SKM-1 (cell line): ENCODE data around the gene RGS14.
A peak's percentile ranks its signal among the peaks of the same experiment; 100 is the strongest.
"Not testable (repeated sequence)": the region's sequence is repeated elsewhere in the genome, so short reads cannot be mapped to it uniquely, and the experiment has no call there.

Source experiments
- DNase-seq: peaks from one replicate; lab custom pipeline; 2025; ENCODE audit not compliant: unreplicated experiment; lab: John Stamatoyannopoulos, UW

The RGS14 gene

DNA sequence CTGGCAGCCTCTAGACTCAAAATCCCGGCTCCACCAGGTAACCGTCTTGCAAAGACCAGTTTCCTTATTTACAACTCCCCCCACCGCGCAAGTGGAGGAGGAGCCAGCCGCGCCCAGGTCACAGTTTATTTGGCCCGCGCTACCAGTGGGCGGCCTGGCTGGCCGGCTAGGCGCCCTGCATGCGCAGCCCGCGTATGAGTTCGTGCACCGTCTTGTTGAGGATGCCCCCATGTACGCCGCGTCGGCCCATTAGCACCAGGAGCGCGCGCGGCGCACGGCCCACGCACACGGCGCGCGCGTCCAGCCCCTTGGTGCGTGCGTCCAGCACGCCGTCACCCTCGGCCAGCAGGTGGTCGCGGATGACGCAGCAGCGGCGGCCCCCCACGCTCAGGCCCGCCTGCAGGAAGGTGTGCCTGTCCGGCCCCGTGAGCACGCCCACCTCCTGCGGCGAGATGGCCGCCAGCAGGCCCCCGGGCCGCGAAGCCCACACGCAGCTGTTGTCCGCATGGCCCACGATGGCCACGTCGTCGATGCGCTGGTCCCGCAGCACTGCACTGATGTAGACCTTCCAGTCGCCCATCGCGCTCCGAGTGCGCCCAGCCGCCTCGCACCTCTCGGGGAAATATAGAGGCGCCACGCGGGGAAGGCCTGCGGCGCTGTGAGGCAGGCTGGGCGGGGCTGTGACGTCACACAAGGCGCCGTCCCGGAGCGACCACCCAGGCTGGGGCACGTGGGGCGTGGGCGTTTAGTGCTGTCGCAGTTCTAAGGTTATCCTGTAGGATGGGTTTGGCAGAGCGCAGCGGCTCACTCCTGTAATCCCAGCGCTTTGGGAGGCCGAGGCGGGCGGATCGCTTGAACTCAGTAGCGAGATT, 42.5 kb downstream of the RGS14 start, which contains the start of gene PFN3:
PFN3 (minus strand) TSS at position 665 of the 872 bp plus-strand sequence; CDS start at position 580, 85 bp downstream.
- no peak for DNase-seq

DNA sequence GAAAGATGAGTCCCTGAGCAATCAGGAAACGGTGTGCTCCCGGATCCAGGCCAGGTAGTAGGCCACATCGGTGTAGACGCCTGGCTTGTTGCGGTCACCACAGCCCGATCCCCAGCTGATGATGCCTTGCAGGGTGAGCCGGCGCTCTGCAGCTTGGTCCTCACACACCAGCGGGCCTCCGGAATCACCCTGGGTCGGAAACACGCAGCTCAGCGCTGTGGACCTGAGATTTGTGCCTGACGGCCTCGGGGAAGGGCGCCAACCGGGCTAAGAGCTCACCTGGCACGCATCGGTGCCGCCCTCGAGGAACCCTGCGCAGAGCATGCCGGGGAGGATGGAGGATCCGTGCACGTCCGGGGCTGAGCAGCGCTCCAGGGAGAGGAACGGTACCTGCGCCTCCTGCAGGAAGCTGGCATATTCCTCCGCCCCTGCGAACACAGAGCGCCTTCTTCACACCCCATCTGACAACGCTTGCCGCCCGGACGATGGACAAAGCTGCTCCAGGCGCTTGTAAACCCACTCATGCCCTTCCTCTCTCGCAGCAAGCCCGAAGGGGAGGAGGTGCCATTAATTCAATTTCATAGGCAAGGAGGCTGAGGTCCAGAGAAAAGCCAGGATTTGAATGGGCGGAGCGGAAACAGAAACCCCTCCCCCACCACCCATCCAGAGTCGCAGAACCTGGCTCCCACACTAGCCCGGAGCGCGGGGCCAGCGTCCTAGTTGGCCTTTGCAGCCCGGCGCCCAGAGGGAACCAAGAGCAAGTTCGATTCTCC, 44.7 kb downstream of the RGS14 start:
- no peak for DNase-seq

DNA sequence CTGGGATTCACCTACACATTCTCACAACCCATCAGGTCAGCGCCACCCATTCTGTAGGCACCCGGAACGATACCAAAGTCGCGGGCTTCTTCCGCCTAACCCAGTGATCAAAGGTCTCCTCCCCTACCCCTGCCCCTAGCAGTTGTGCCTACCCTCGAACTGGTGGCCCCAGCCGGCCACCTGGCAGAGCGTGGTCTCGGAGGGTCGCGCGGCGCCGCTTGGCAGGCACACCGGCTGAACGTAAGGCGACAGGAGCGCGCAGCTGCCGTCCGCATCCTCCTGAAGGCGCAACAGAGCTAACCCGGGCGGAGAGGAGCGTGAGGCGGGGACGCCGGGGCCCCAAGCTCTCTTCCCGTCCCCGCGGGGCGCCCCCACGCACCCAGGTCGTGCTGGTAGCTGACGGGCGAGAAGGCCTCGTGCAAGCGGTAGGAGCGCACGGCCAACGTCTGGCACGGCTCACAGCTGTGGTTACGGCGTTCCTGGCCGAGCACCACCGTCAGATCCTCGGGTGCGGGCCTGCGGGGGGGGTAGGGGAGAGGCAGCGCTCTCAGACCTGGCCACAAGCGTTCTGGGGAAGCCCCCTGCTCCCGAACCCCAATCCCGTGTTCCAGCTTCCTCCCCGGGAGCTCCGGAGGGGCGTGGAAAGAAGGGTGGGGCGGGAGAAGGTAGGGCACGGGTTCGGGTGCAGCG, 45.5 kb downstream of the RGS14 start:
- no peak for DNase-seq

DNA sequence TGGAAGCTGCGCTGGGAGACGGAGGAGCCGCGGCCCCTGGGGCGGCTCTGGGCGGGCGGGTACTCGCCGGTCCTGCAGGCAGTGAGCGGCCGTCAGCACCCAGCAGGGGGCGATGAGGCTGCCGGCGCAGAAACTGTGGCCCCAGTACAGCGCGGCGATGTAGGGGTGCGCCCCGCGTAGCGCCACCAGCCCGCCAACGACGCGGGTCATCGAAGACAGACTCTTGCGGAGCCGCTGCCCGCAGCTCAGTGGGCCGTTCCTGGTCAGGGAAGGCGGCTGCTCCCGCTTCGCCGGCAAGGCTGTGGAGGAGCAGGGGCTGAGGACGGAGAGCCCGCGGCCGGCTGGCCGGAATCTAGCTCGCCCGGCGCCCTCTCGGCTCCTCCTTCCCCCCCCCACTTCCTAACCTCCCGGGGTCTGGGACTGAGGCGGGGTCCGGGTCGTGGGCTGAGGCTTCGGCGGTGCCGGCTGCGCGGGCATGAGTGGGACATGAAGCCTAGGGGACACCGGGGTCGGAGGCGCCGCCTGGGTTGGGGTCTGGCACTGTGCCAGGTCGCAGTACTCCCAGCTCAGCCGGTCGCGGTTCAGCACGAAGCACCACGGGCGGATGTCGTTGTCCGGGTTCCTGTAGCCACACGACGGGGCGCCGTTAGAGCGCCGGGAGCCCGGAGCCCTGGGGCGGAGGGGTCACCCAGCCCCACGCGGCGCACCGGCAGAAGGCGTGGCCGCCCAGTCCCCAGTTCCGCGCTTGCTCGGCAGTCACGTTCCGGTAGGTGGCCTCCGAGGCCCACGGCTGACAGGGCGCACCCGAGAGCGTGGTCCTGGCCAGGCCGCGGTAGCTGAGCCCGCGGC, 46.3 kb downstream of the RGS14 start:
- DNase-seq, result peak; percentile 88

DNA sequence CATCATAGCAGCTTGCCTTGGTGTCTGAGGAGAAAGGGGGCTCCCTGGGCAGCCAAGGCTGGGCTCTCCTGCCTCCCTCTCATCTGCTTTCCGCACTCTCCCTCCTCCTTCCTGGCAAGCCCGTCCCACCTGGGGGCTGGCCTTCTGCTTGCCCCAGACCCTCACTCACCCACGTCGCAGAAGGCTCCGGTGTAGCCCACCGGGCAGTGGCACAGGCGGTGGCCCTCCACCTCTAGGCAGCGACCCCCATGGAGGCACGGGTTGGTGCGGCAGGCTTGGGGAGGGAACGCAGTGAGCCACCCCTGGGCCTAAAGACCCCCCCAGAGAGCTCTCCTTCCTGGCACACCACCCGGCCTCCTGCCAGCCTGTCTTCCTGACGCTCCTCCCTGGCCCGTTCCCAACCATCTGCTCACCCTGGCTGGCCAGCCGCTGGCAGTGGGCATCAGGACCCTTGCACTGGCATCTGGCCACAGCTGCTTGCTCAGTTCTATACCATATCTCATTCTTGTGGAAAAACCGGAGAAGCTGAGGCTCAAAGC, 47.0 kb downstream of the RGS14 start:
- DNase-seq, result no peak

DNA sequence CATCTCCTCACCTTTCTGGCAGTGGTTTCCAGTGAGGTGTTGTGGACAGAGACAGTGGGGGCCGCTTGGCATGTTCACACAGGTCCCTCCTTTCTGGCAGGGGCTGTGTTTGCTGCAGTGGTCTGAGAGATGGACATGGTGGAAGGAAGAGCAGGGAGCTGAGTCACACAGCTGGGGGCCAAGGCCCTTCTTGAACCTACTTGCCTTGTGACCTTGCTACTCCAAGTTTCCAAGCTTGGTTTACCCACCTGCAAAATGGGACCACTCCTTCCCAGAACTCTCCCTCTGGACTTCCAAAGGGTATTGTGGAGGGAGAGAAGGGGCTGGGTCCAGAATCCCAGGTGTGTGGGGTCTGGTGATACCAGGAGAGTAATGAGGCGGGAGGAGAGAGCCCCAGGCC, 47.6 kb downstream of the RGS14 start:
- no peak for DNase-seq

DNA sequence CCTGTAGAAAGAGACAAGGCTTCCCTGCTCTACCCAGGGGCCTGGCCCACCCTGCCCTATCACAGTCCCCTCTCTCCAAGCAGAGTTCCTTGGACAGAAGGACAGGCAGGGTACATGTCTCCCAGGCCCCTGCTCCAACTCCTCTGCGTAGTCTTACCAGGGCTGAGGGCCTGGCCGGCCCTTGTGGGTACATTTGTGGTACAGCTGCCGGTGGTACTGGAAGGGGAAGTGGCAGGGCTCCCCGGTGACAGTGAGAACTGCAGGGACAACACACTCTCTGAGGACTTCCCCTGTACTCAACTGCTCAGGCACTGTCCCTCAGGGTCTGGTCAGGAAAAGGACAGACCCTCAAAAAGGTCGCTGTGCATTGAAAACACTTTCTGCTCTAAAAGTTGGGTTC, 48.1 kb downstream of the RGS14 start:
- peak; percentile 71 for DNase-seq

DNA sequence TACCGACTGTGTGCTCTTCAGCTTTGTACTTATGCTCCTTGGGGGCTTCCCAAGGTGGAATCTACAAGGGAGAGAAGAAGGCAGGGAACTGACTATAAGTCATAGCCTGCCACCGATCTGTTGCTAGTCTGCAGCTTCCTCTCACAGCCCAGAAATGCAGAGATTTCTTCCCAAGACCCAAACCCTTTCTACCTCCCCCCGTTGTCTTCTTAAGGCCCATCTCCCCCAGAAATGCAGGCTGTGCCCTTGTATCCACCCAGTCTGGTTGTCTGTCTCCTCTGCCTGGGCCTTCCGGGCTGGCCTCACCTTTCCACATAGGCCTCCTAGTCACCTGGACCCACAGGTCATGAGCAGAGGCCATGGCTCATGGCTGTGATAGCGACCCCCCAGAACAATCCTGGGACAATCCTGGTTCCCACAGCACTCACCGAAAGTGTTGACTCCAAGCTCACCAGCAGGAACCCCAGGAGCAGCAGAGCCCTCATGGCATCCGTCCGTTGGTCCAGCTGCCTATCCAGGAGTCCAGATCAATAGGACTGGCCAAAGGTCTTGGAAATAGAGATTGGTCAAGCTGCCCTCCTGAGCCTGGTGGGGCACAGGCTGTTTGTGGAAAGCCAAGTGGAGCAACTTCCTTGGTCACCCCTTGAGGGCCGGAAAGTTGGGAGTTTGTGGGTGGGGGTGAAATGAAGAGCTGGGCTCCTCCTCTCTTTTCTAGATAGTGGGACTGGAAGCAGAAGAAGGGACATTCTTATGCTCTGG, 51.5 kb downstream of the RGS14 start, which contains the start of gene F12:
F12 (minus strand) TSS at position 522 of the 759 bp plus-strand sequence; CDS start at position 485, 37 bp downstream.
- no peak for DNase-seq

DNA sequence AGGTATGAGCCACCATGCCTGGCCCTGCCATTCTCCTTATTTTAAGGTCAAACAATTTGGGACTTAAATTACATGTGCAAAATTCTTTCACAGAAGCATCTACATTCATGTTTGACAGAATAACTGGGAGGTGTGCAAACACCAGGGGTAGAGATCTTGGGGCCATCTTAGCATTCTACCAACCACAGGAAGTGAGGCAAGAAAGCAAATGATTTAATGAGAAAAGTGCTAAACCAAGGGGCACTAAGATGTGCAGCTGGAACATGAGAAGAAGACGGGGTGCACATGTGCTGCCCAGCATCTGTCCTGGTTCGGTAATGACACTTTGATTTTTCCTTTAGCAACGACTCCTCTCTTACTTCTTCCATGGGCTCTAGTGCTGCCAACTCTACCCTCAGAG, 52.9 kb downstream of the RGS14 start:
- no peak for DNase-seq

DNA sequence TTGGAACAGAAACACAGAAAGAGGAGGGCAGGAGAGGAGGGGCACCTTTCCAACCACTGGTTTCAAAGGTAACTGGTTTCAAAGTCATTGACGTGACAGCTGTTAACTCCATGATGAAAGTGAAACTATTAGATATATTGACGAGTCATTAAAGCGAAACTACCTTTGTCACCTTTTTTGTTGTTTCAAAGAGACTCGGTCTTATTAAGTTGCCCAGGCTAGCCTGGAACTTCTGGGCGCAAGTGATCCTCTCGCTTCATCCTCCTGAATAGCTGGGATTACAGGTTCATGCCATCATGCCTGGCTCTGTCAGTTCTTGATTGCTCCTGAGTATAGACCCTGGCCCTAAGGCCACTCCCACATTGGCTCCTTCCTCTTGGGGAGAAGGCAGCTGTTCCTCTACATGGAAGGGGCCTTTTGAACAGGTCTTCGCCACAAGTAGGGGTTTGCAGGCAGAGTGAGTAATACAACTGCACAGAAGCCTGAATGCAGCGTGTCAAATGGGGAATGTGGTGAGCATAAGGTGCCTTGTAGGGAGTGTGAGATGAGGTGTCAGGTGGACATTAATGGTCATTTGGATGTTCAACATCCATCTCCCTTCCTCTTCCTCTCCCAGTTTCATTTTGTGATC, 55.0 kb downstream of the RGS14 start:
- DNase-seq, result no peak

DNA sequence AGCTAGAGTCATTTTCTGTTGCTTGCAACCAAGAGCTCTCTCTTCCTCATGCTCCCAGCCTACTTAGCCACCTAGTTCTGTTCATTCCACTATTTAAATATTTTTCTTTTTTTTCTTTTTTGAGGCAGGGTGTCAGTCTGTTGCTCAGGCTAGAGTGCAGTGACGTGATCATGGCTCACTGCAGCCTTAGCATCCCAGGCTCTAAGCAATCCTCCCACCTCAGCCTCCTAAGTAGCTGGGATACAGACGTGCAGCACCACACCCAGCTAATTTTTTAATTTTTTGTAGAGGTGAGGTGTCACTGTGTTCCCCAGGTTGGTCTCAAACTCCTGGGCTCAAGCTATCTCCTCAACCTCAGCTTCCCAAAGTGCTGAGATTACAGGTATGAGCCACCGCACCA, 56.8 kb downstream of the RGS14 start:
- DNase-seq, result no peak

DNA sequence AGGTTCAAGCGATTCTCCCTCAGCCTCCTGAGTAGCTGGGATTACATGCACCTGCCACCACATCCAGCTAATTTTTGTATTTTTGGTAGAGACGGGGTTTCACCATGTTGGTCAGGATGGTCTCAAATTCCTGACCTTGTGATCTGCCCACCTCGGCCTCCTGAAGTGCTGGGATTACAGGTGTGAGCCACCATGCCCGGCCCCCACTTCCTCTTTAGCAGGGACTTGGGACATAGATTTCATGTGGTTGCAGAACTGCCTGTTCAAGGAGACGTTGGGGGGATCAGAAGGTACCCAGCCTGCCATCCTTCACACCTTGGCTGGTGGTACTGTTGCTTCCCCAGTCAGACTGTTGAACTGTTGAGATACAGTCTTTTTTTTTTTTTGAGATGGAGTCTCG, 59.4 kb downstream of the RGS14 start:
- DNase-seq, result not testable (repeated sequence)

DNA sequence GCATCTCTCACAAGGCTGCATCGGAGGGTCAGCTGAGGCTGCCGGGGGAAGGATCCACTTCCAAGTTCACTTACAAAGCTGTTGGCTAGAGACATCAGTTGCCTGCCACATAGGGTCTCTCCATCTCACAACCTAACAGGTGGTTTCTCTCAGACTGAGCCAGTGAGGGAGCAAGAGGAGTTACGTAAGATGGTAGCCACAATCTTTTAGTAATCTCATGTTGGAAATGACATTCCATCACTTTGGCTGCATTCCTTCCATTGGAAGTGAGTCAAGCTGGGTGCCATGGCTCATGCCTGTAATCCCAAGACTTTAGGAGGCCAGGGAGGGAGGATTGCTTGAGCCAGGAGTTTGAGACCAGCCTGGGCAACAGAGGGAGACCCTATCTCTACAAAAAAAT, 61.3 kb downstream of the RGS14 start:
- DNase-seq, result no peak

DNA sequence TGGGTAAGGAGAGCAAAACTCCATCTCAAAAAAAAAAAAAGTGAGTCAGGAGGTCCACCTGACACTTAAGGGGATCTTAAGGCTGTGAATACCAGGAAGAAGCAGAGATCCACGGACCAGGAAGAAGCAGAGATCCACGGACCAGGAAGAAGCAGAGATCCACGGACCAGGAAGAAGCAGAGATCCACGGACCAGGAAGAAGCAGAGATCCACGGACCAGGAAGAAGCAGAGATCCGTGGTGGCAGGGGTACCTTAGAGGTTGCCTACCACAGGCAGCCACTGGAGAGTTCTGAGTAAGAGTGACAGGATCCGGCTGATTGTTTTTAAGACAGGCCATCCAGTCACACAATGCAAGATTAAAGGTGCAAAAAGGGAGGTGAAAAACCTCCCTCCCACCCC, 62.7 kb downstream of the RGS14 start:
- not testable (repeated sequence) for DNase-seq

DNA sequence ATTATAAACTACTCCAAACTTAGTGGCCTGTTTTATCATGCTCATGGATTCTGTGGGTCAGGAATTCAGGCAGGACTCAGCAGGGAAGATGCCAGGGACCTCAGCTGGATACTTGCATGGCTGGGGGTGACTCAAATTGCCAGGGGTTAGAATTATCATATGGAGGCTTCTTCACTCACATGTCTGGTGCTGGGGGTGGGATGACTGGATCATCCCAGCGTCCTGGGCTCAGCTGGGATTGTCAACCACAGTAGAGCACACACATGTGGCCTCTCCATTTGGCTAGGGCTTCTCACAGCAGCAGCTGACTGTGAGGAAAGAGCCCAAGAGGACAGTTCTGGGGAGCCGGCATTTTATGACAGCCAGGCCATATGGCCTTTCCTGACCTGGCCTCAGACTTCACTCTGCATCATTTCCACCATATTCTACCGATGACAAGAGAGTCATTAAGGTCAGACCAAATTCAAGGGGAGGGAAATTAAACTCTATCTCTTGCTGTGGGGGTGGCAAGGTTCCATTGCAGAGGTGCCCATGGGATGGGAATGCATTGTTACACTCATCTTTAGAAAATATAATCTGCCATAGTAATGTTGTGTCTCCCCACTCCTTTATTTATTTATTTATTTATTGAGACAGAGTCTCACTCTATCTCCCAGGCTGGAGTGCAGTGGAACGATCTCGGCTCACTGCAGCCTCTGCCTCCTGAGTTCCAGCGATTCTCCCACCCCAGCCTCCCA, 63.5 kb downstream of the RGS14 start:
- DNase-seq, result no peak
